H1 (cell line): ENCODE results near the gene VIPR2. TPM values are rescaled to one million over a fixed set of nuclear protein-coding genes. Genes with fewer than 3 reads are reported as not detected.
A peak's percentile ranks its signal among the peaks of the same experiment; 100 is the strongest.

Experiments
- CTCF ChIA-PET: fragments of 300-600 bp; sonication (Branson Sonifier 250); formaldehyde crosslinking; loops from one replicate; lab custom pipeline; 2021; ENCODE audit not compliant: partially characterized antibody; lab: Charles Lee
- POLR2A ChIA-PET: fragments of 300-600 bp; sonication (Branson Sonifier 250); formaldehyde crosslinking; loops from one replicate; lab custom pipeline; 2021; ENCODE audit warnings: inconsistent platforms; ENCODE audit not compliant: partially characterized antibody; lab: Charles Lee
- DNase-seq, 2 experiments: peaks; one replicate each; pipeline versions ENCODE4 v3.0.0 to v3.0.0-alpha.2; 2010 to 2022; ENCODE audit warnings: low spot score in 2 of 2, low read depth in 1 of 2, mixed read lengths in 1 of 2
- FAIRE-seq: peaks from 2 replicates; lab custom pipeline; 2011; peaks lifted over from hg19 to GRCh38; lab: Jason Lieb, UNC
- H2AFZ ChIP-seq: 2 replicates; pipeline ENCODE4 v1.8.1; 2012; ENCODE audit warnings: low read length, inconsistent platforms
- H2AK5ac ChIP-seq: 2 replicates; pipeline ENCODE4 v1.6.1; 2013; ENCODE audit warnings: low read depth, low read length
- H2BK120ac ChIP-seq: replicated peaks from 2 replicates; pipeline ENCODE3; 2013; ENCODE audit warnings: low read depth, low read length, inconsistent platforms
- H2BK12ac ChIP-seq: 2 replicates; pipeline ENCODE4 v1.6.1; 2013; ENCODE audit warnings: low read depth, low read length
- H2BK15ac ChIP-seq: 2 replicates; pipeline ENCODE4 v1.6.1; 2013; ENCODE audit warnings: low read length
- H2BK20ac ChIP-seq: 2 replicates; pipeline ENCODE4 v1.6.1; 2013; ENCODE audit warnings: low read length
- H2BK5ac ChIP-seq: 2 replicates; pipeline ENCODE4 v1.6.1; 2013; ENCODE audit warnings: low read depth, low read length
- H3K14ac ChIP-seq: 2 replicates; pipeline ENCODE4 v1.6.1; 2013; ENCODE audit warnings: inconsistent platforms; ENCODE audit not compliant: insufficient read length
- H3K18ac ChIP-seq: 2 replicates; pipeline ENCODE4 v1.6.1; 2013; ENCODE audit warnings: low read length; ENCODE audit errors: extremely low read depth
- H3K23ac ChIP-seq: 2 replicates; pipeline ENCODE4 v1.6.1; 2013; ENCODE audit warnings: inconsistent platforms; ENCODE audit not compliant: insufficient read length
- H3K23me2 ChIP-seq: 2 replicates; pipeline ENCODE4 v1.6.1; 2013; ENCODE audit warnings: low read depth, low read length
- H3K27ac ChIP-seq: 2 replicates; pipeline ENCODE4 v1.6.1; 2011; ENCODE audit warnings: low read depth, low read length, inconsistent platforms
- H3K27me3 ChIP-seq, 4 experiments: replicated peaks in 1 of 4; 1 replicate in 1 of 4; 2 replicates in 3 of 4; pipeline versions ENCODE4 v1.6.1 to v1.8.1; 2011 to 2013; ENCODE audit warnings: low read length in 3 of 4, mild to moderate bottlenecking in 3 of 4, inconsistent platforms in 2 of 4, mixed read lengths in 2 of 4, moderate library complexity in 1 of 4; ENCODE audit not compliant: control insufficient read depth in 3 of 4, insufficient read depth in 3 of 4; ENCODE audit errors: extremely low read depth in 1 of 4
- H3K36me3 ChIP-seq, 4 experiments: 2 replicates each; pipeline versions ENCODE4 v1.6.1 to v1.8.1; 2011 to 2013; ENCODE audit warnings: mild to moderate bottlenecking in 4 of 4, low read length in 3 of 4, moderate library complexity in 2 of 4, control low read depth in 1 of 4, inconsistent platforms in 1 of 4; ENCODE audit not compliant: insufficient read depth in 4 of 4, control insufficient read depth in 2 of 4
- H3K4ac ChIP-seq: replicated peaks from 2 replicates; pipeline ENCODE3; 2013; ENCODE audit warnings: low read length, low read depth, mixed read lengths, inconsistent platforms; ENCODE audit not compliant: insufficient read length
- H3K4me1 ChIP-seq, 4 experiments: replicated peaks in 1 of 4; 1 replicate in 1 of 4; 2 replicates in 3 of 4; pipeline versions ENCODE4 v1.6.1 to v1.8.1; 2011 to 2013; ENCODE audit warnings: low read length in 3 of 4, inconsistent platforms in 2 of 4, mixed read lengths in 1 of 4; ENCODE audit not compliant: insufficient read depth in 4 of 4, control insufficient read depth in 3 of 4
- H3K4me2 ChIP-seq, 2 experiments: 2 replicates each; pipeline versions ENCODE4 v1.6.1 to v1.8.1; 2011 to 2013; ENCODE audit warnings: low read depth in 2 of 2, low read length in 2 of 2, control low read depth in 1 of 2, inconsistent platforms in 1 of 2, mild to moderate bottlenecking in 1 of 2; ENCODE audit not compliant: insufficient read depth in 1 of 2
- H3K4me3 ChIP-seq, 4 experiments: fragments of 200-600, 300-600 bp in 1 of 4; sonication (generic), shearing (Covaris generic), sonication (Bioruptor Twin) in 1 of 4; 2 replicates each; pipeline versions ENCODE4 v1.5.1 to v1.8.1; 2011 to 2016; ENCODE audit warnings: low read length in 4 of 4, low read depth in 3 of 4, control low read depth in 2 of 4, inconsistent platforms in 2 of 4, mild to moderate bottlenecking in 2 of 4, mixed read lengths in 1 of 4, moderate library complexity in 1 of 4; ENCODE audit not compliant: insufficient read depth in 2 of 4; ENCODE audit errors: extremely low read depth in 1 of 4
- H3K56ac ChIP-seq: replicated peaks from 2 replicates; pipeline ENCODE3; 2013; ENCODE audit warnings: low read depth, mild to moderate bottlenecking, mixed read lengths, low read length, inconsistent platforms; ENCODE audit not compliant: insufficient read length
- H3K79me1 ChIP-seq: 2 replicates; pipeline ENCODE4 v1.6.1; 2013; ENCODE audit warnings: low read depth, low read length, control low read depth
- H3K79me2 ChIP-seq, 2 experiments: 2 replicates each; pipeline versions ENCODE4 v1.6.1 to v1.8.1; 2012 to 2013; ENCODE audit warnings: low read length in 2 of 2, mild to moderate bottlenecking in 2 of 2, inconsistent platforms in 1 of 2; ENCODE audit not compliant: insufficient read depth in 2 of 2, control insufficient read depth in 1 of 2
- H3K9ac ChIP-seq, 4 experiments: replicated peaks in 1 of 4; 1 replicate in 1 of 4; 2 replicates in 3 of 4; pipeline versions ENCODE4 v1.6.1 to v1.8.1; 2011 to 2013; ENCODE audit warnings: low read depth in 3 of 4, low read length in 3 of 4, control low read depth in 2 of 4, mild to moderate bottlenecking in 2 of 4, moderate library complexity in 2 of 4, inconsistent platforms in 1 of 4; ENCODE audit errors: extremely low read depth in 1 of 4
- H3K9me3 ChIP-seq, 2 experiments: 2 replicates each; pipeline versions ENCODE4 v1.6.1 to v1.8.1; 2012 to 2013; ENCODE audit warnings: mild to moderate bottlenecking in 2 of 2, moderate library complexity in 2 of 2, control low read depth in 1 of 2, inconsistent platforms in 1 of 2, low read depth in 1 of 2, low read length in 1 of 2, mixed read lengths in 1 of 2; ENCODE audit not compliant: insufficient read depth in 2 of 2
- H4K20me1 ChIP-seq, 2 experiments: replicated peaks in 1 of 2; 2 replicates each; pipeline versions ENCODE3 to v1.8.1; 2011 to 2013; ENCODE audit warnings: inconsistent platforms in 2 of 2, low read length in 2 of 2, mild to moderate bottlenecking in 1 of 2; ENCODE audit not compliant: insufficient read depth in 2 of 2, control insufficient read depth in 1 of 2
- H4K5ac ChIP-seq: 2 replicates; pipeline ENCODE4 v1.6.1; 2013; ENCODE audit warnings: low read length, low read depth, mixed read lengths, inconsistent platforms; ENCODE audit not compliant: insufficient read length
- H4K8ac ChIP-seq: 2 replicates; pipeline ENCODE4 v1.8.0; 2013; ENCODE audit warnings: mild to moderate bottlenecking, moderate library complexity, low read length, inconsistent platforms; ENCODE audit not compliant: insufficient read depth; ENCODE audit errors: extremely low read depth
- H4K91ac ChIP-seq: replicated peaks from 2 replicates; pipeline ENCODE3; 2013; ENCODE audit warnings: low read length, mixed read lengths, inconsistent platforms; ENCODE audit not compliant: insufficient read length
- TBP ChIP-seq: IDR thresholded peaks from 2 replicates; pipeline ENCODE4 v1.6.1; 2011; ENCODE audit warnings: low read depth, low read length, improper control_type of control experiment
- WGBS, 2 experiments: shearing (Covaris generic) in 1 of 2; methylation state at CpG; one replicate each; pipeline versions ENCODE4 v1.1.6 to v1.1.7; 2013 to 2015; ENCODE audit warnings: low lambda C conversion rate in 2 of 2, mixed read lengths in 2 of 2, inconsistent platforms in 1 of 2, low coverage in 1 of 2, missing lambda C conversion rate in 1 of 2; ENCODE audit not compliant: insufficient replicate concordance in 2 of 2, insufficient coverage in 1 of 2, insufficient read length in 1 of 2; ENCODE audit errors: extremely low coverage in 1 of 2, missing lambda C conversion rate in 1 of 2; 5-methylcytosine and 5-hydroxymethylcytosine counted together
- polyA plus RNA-seq, 7 experiments: library from polyadenylated mRNA; depleted of rRNA in 3 of 7; stranded (reverse) in 5 of 7; unstranded in 2 of 7; fragments of >200 nt in 5 of 7; fragments of 200-250 nt in 2 of 7; gene quantifications; 1 replicate in 5 of 7; 2 replicates in 1 of 7; 4 replicates in 1 of 7; pipeline versions ENCODE4 v1.2.1 to v1.2.3, GENCODE V29; 2011 to 2013; ENCODE audit warnings: missing spikeins in 2 of 7, mixed read lengths in 2 of 7
- total RNA-seq: library from RNA; stranded (reverse); fragmentation: NEBNext Ultra II Directional; extraction: Animal tissue kit (Norgen Biotek cat#: 25700); gene quantifications from 2 replicates; pipeline ENCODE4 v1.2.1, GENCODE V29; 2021

The VIPR2 gene
- total and polyA plus RNA-seq, 2 of the 8 experiments (the other 6 are each of a cell fraction or from before 2014, with no cell fraction given): 2.4 to 6.3 TPM

- Histone ChIP-seq H3K23ac (no peak overlapping the region), H3K14ac (no peak overlapping the region), H4K8ac (peak overlapping the region; percentile 20), H3K4me2 (no peak overlapping the region), H2BK5ac (no peak overlapping the region), H3K18ac (no peak overlapping the region), H3K56ac (no peak overlapping the region), H3K4me3 (no peak overlapping the region), H4K91ac (no peak overlapping the region), H3K79me2 (no peaks in the 10 kb centered on the region), H3K4me1 (no peaks in the 10 kb centered on the region), H3K79me1 (no peaks in the 10 kb centered on the region), H2BK120ac (no peak overlapping the region), H2BK12ac (no peak overlapping the region), H3K27ac (no peak overlapping the region), H2AFZ (no peak overlapping the region), H3K9ac (no peak overlapping the region), H3K27me3 (no peaks in the 10 kb centered on the region), H3K9me3 (no peaks in the 10 kb centered on the region), H4K5ac (no peak overlapping the region), H2AK5ac (no peak overlapping the region), H2BK20ac (no peak overlapping the region), H4K20me1 (no peaks in the 10 kb centered on the region), H2BK15ac (no peak overlapping the region), H3K23me2 (no peaks in the 10 kb centered on the region), H3K36me3 (no peaks in the 10 kb centered on the region), H3K4ac (no peak overlapping the region)
- POLR2A ChIA-PET: no interaction called here
- TF ChIP-seq TBP: no peak
- WGBS, 2 experiments: 94% methylated on average over 16 of the region's 16 CpGs; no CpG with 5 or more reads in 1 of the 2 experiments
- CTCF ChIA-PET: interaction anchor here (1.4 kb wide), 1 partner anchor 22 kb away, joined by 3 read pairs; no protein-coding TSS in a partner anchor
- FAIRE-seq (no peak), DNase-seq (peak in 1 of 2 experiments; percentile 30)
Observed at GRCh38 chr7:159094023-159094740, 50.5 kb downstream of the VIPR2 start.
